Measurements from ENCODE around the gene TAF15.

Gene TAF15

DNA sequence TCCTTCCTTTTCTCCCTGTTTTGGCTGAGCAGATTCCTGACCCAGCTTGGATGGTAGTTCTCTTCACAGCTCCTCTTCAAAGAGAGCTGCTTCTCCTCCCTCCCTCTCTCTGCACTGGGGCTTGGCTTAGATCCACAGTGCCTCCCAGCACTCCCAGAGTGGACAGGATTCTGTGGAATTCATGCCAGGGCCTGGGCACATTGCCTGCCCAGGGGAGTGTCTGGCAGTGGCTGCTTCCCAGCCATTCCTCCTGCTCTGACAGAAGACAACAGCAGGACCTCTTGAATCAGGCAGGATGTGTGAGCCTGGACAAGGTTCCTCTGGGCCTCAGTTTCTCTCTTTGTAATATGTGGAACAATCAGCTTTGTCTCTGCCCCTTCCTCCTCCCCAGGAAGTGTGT is 9.3 kb upstream of the TAF15 start:
- ATAC-seq, result no peak
- H3K9me3 Mint-ChIP-seq, result no peaks in the 10 kb centered on the region
- H3K27me3 Mint-ChIP-seq, result peaks cover 37% of the 10 kb centered on the region
- H3K4me3 Mint-ChIP-seq, result no peak overlapping the region
- H3K27ac Mint-ChIP-seq, result no peak overlapping the region
- DNase-seq, result no peak
- peaks cover 47% of the 10 kb centered on the region for H3K4me1 Mint-ChIP-seq

DNA sequence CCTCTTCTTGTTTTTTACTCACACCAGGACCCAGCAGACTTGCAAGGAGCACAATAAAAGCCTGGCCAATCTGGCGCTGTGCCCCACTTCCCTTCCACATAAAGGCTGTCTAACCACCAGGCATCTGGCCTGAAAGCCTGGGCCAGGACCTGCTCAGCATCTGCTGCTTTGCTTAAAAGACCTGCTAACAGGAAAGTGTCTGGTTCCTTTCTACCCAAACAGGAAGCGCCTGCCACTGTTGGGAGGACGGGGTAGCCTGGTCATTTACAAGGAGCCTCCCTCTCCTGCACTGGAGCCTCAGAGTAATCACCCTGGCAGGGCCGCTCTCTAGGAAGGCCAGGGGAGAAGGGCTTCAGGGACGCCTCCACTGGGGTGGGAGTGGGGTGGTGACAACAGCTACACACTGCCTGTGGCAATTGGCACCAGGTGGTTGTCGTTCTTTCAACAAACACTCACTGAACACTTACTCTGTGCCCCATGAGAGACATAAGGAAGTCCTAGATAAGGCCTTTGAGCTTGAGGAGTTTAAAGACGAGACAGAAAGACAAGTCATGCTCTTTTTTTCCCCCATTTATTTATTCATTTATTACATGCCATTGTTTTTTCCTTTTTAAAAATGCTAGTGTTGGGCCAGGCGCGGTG is 7.6 kb upstream of the TAF15 start:
- ATAC-seq, result peak; percentile 21
- peaks cover 41% of the 10 kb centered on the region for H3K4me1 Mint-ChIP-seq
- H3K4me3 Mint-ChIP-seq, result peak overlapping the region; percentile 21 to 45
- peak; percentile 21 to 29 for DNase-seq
- H3K27me3 Mint-ChIP-seq, result peaks cover 20% of the 10 kb centered on the region
- no peaks in the 10 kb centered on the region for H3K9me3 Mint-ChIP-seq
- H3K27ac Mint-ChIP-seq, result peak overlapping the region; percentile 89

DNA sequence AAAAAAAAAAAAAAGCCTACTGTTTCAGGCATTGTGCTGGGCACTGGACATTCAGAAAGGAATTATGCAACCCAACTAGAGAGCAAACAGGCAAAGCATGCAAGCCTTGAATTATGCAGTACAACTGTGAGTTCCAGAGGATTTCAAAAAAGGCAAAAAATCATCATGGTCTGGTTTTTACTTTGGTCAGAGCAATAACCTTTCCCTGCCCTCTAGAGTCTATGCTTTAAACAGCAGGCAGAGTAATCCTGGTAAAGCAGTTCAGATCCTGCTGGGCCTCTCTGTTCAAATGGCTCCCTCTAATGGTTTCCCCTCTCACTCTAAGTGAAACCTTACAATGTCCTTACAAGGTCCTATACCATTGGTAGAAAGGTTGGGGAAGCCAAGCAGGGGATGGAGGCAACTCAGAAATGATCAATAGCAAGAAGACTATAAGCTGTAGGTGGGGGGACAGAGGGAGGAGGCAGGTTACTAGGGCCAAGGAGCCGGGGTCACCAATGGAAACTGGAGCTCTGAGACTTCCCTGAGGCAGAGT is 4.6 kb upstream of the TAF15 start:
- H3K4me3 Mint-ChIP-seq, result no peak overlapping the region
- peak overlapping the region in 1 of 2 donors; percentile 74 for H3K27ac Mint-ChIP-seq
- peaks cover 62% of the 10 kb centered on the region for H3K4me1 Mint-ChIP-seq
- DNase-seq (peak; percentile 54 to 62), ATAC-seq (peak; percentile 51)
- H3K9me3 Mint-ChIP-seq, result no peaks in the 10 kb centered on the region
- H3K27me3 Mint-ChIP-seq, result no peaks in the 10 kb centered on the region

DNA sequence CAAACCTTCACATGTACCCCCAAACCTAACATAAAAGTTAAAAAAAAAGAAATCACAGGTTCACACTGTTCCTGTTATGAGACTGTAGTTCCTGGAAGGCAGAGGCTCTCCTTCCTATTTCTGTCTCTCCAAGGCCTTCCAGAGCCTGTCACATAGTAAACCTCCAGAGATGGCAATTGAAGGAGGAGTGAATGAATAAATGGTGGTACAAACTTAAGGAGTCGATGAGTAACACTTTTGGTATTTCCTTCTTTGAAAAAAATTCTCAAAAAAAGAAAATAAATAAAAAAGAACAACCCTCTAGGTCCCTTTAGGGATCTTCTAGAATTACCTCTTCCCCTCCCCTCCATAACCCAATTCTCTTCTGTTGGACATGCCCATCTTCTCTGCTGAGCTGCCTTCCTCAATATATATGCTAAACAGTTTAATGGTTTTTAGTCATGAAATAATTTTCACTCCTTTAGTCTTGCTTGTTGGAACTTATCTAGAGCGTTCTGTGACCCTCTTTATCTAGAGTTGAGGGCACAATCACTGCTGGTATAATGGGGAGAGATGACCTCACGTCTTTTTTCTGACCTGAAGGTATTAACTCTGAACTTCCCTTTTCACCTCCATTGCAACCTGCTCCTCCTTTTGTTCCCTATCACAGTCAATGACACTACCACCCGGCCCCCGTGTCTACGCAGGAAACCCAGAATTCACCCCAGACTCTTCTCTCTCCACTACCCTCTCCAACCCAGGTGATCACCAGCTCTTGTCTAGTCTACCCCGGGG is 1.7 kb upstream of the TAF15 start:
- H3K4me3 Mint-ChIP-seq, result peak overlapping the region; percentile 87 to 97
- DNase-seq (no peak), ATAC-seq (no peak)
- peaks cover 51% of the 10 kb centered on the region for H3K4me1 Mint-ChIP-seq
- no peaks in the 10 kb centered on the region for H3K27me3 Mint-ChIP-seq
- H3K9me3 Mint-ChIP-seq, result no peaks in the 10 kb centered on the region
- peak overlapping the region; percentile 3 to 100 for H3K27ac Mint-ChIP-seq

DNA sequence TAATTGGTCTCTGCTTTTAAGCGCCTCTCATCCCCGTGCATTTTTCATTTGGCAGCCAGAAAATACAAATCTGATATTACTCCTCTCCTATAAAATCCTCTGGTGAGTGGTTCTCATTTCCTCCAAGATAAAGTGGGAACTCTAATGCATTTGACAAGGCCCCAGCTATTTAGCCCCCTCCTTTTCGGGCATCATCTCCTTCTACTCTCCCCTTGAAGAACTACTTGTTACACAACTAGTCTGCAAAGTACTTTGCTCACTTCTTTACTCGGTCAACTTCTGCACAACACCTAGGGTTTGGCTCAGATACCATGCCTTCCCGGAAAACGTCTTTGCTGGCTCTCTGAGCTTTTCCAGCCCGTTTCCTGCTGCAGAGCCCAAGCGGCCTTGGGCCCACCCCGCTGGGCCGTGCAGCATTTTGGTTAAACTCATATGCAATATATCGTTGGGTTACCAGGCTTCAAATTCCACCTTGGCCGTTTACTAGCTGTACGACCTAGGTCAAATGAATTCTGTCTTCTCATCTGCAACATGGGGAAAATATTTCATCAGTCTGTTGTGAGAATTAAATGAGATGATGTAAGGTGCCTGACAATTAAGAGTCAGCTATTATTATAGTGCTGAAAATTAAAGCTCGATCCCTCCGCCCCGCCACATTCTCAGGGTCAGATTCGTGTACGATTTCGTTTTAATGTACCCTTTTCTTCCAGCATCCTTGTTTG is 883 bp upstream of the TAF15 start:
- H3K27me3 Mint-ChIP-seq, result no peaks in the 10 kb centered on the region
- H3K4me3 Mint-ChIP-seq, result peak overlapping the region; percentile 87 to 97
- peak overlapping the region; percentile 98 to 100 for H3K27ac Mint-ChIP-seq
- H3K9me3 Mint-ChIP-seq, result no peaks in the 10 kb centered on the region
- DNase-seq (peak in 1 of 2 donors; percentile 25), ATAC-seq (peak; percentile 2)
- peaks cover 50% of the 10 kb centered on the region for H3K4me1 Mint-ChIP-seq

DNA sequence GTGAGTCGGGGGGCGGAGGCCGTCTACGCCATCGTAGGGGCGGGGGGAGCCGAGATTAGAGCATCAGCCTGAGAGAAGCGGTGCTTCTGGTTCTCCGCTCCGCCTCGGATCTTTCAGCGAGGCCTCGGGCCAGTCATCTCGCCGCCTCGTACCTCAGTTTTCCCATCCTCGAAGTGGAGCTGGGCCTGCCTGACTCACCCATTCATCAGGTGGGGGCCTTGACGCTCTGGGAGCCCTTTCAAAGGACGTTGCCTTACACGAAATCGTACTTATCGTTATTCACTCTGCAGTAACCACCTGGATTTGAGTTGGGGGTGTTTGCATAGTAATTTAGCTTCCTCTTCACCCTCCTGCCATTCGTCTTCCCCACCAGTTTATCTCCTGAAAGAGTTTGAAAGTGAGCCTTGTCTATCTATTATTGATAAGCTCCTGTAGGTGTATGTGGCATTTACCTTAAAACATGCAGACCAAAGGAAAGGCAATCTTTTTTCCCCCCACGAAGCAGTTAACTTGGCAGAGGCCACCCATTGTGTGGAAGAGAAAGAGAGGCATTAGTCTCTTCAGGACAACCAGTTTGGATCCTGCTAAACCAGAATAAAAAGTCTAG is 674 bp downstream of the TAF15 start:
- H3K27ac Mint-ChIP-seq, result peak overlapping the region; percentile 98 to 100
- H3K9me3 Mint-ChIP-seq, result no peaks in the 10 kb centered on the region
- H3K27me3 Mint-ChIP-seq, result no peaks in the 10 kb centered on the region
- ATAC-seq, result peak; percentile 1
- no peak for DNase-seq
- peaks cover 56% of the 10 kb centered on the region for H3K4me1 Mint-ChIP-seq
- H3K4me3 Mint-ChIP-seq, result peak overlapping the region; percentile 87 to 97

DNA sequence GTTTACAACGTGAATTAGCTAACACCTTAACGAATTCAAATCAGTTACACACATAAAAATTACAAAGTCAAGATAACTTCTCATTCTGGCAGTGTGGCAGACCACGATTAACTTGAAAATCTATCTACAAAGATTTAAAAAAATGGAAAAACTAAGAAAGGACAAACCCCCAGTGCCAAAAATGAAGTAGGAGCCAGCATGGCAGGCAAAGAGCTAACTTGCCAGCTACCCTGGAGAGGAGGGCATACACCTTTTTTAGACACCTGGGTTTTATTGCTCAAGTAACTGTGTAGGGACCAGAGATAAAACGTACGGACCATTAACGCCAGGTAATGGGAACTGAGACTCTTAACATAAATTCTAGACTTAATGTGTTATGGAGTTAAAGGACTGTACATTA is 2.5 kb downstream of the TAF15 start:
- no peak overlapping the region for H3K27ac Mint-ChIP-seq
- peaks cover 66% of the 10 kb centered on the region for H3K4me1 Mint-ChIP-seq
- H3K27me3 Mint-ChIP-seq, result no peaks in the 10 kb centered on the region
- peak overlapping the region in 1 of 2 donors; percentile 45 for H3K4me3 Mint-ChIP-seq
- H3K9me3 Mint-ChIP-seq, result no peaks in the 10 kb centered on the region
- ATAC-seq (no peak), DNase-seq (no peak)

DNA sequence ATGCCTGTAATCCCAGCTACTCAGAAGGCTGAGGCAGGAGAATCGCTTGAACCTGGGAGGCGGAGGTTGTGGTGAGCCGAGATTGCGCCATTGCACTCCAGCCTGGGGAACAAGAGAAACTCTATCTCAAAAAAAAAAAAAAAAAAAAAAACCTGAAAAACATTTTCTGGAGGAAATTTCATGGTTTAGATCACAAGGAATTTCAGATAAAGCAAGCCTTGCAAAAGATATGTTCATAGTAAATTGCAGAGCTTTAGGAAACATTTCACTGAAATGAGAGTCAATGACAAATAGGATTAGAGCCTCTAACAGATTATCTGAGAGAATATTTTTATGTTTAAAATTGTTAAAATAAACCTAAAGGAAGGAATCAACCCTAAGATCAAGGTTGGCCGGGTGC is 3.2 kb downstream of the TAF15 start:
- Mint-ChIP-seq H3K4me3 (peak overlapping the region in 1 of 2 donors; percentile 2), H3K27ac (peak overlapping the region in 1 of 2 donors; percentile 54), H3K9me3 (no peaks in the 10 kb centered on the region), H3K4me1 (peaks cover 59% of the 10 kb centered on the region), H3K27me3 (no peaks in the 10 kb centered on the region)
- no peak for ATAC-seq
- no peak for DNase-seq

DNA sequence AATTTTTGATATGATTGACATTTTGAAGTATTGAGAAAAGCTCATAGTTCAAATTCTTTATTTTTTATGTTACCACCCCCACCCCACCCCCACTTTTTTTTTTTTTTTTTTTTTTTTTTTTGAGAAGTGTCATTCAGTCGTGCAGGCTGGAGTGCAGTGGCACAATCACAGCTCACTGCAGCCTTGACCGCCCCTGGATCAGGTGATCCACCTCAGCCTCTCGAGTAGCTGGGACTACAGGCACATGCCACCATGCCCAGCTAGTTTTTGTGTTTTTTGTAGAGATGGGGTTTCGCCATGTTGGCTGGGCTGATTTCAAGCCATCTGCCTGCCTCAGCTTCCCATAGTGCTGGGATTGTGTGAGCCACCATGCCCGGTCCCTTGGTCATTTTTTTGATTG is 7.4 kb downstream of the TAF15 start:
- ATAC-seq, result no peak
- H3K27me3 Mint-ChIP-seq, result no peaks in the 10 kb centered on the region
- no peak for DNase-seq
- peaks cover 54% of the 10 kb centered on the region for H3K4me1 Mint-ChIP-seq
- H3K4me3 Mint-ChIP-seq, result no peak overlapping the region
- no peaks in the 10 kb centered on the region for H3K9me3 Mint-ChIP-seq
- no peak overlapping the region for H3K27ac Mint-ChIP-seq

DNA sequence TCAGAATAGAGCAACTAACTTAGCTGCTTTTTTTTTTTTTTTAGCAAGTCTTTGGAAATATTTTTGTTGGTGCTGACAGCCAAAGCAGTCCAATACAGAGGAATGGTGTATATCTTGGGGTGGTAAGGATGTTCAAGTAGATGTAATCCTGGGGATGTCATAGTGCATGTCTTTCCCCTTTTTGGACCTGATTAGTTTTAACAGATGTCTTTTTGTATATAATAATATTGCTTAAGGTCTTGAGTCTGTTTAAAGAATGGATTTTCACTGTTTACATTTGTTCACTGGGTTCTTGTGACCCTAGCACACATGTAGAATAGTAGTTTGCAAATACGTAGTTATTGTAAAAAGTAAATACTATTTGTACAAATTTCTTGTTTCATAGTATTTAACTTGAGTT is 7.9 kb downstream of the TAF15 start:
- ATAC-seq (no peak), DNase-seq (no peak)
- Mint-ChIP-seq H3K9me3 (no peaks in the 10 kb centered on the region), H3K27me3 (no peaks in the 10 kb centered on the region), H3K4me1 (peaks cover 50% of the 10 kb centered on the region), H3K4me3 (no peak overlapping the region), H3K27ac (no peak overlapping the region)

DNA sequence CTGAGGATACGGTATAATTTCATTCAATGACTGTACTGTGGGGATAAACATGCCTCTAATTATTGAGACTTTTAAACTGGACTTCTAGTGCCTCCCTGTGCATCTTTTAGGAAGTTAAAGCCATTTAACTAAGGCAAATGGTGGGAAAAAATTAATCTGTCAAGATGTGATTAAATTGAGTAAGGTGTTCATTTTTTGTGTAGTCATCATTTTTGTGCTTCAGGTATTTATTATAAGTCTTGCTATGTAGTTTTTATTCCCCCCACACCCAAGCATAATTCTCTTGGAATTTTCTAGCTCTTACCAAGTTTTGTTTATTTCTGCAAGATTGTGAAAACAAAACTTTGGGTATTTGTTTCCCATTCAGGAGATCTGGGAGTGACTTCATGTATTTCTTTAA is 10.2 kb downstream of the TAF15 start:
- H3K9me3 Mint-ChIP-seq, result no peaks in the 10 kb centered on the region
- H3K4me1 Mint-ChIP-seq, result peaks cover 40% of the 10 kb centered on the region
- no peaks in the 10 kb centered on the region for H3K27me3 Mint-ChIP-seq
- DNase-seq (no peak), ATAC-seq (no peak)
- H3K27ac Mint-ChIP-seq, result no peak overlapping the region
- H3K4me3 Mint-ChIP-seq, result no peak overlapping the region

DNA sequence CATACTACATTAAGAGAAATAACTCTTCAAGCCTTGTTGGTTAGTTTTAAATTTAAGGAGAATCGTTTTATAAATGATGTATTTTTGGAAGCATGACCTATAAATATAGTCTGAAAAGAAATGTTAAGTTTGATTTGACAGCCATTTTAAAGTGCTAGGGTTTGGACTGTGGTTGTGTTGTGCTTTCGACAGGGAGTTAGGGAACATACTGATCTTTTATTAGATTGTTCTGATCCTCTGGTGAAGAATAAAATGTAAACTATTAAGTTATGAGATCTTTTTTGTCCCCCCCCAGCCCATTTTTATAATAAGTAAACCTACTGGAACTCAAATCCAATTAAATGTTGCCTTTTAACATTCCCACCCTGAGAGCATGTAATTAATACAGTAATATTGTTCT is 12.0 kb downstream of the TAF15 start:
- DNase-seq (no peak), ATAC-seq (no peak)
- Mint-ChIP-seq H3K27ac (no peak overlapping the region), H3K27me3 (no peaks in the 10 kb centered on the region), H3K4me3 (no peak overlapping the region), H3K9me3 (no peaks in the 10 kb centered on the region), H3K4me1 (peaks cover 22% of the 10 kb centered on the region)

DNA sequence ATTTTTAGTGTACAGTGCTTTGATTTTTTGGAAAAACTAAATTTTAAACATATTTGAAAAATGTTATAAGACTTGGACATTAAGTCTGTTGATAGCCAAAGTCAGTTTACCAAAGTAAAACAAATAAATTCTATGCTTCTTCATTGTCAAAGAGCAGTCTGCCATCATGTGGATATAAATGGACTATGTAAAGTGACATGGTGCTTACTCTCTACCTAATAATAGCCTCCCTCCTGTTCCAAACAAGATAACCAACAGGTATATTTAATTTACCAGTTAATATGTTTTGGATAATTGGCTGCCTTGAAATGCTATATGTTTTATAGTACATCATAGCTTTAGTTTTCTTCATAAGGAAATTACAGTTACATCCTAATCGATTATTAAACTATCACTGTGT is 15.9 kb downstream of the TAF15 start:
- no peak for DNase-seq
- Mint-ChIP-seq H3K27me3 (no peaks in the 10 kb centered on the region), H3K4me3 (no peak overlapping the region), H3K4me1 (peaks cover 14% of the 10 kb centered on the region), H3K9me3 (no peaks in the 10 kb centered on the region), H3K27ac (no peak overlapping the region)
- no peak for ATAC-seq

DNA sequence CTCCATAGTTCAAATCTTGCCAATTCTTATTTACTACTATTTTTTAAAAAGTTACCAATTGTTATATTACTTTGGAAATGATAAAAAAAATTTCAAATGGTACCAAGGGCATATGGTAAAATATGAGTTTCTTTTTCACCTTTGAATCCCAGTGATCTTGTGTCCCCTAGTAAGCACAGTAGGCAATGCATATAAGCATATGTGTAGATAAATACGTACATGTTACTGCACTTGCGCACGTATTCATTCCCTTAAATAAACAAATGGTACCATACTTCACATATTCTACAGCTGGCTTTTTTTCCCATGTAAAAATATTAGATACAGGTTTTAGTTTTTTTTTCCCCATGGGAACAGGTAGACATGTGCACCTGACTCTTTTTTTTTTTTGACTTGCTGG is 31.8 kb downstream of the TAF15 start:
- Mint-ChIP-seq H3K4me1 (peaks cover 6% of the 10 kb centered on the region), H3K9me3 (no peaks in the 10 kb centered on the region), H3K4me3 (no peak overlapping the region), H3K27me3 (no peaks in the 10 kb centered on the region), H3K27ac (peak overlapping the region in 1 of 2 donors; percentile 78)
- no peak for ATAC-seq
- no peak for DNase-seq

DNA sequence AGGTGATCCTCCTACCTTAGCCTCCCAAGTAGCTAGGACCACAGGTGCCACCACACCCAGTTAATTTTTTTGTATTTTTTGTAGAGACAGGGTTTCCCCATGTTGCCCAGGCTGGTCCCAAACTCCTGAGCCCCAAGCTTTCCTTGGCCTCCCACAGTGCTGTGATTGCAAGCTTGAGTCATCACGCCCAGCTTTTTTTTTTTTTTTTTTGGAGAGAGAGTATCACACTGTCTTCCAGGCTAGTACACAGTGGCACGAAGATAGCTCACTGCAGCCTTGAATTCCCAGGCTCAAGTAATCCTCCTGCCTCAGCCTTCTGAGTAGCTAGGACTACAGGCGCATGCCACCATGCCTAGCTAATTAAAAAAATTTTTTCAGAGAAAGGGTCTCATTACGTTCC is 32.2 kb downstream of the TAF15 start:
- DNase-seq (no peak), ATAC-seq (no peak)
- no peaks in the 10 kb centered on the region for H3K27me3 Mint-ChIP-seq
- H3K4me1 Mint-ChIP-seq, result peaks cover 6% of the 10 kb centered on the region
- no peak overlapping the region for H3K4me3 Mint-ChIP-seq
- peak overlapping the region in 1 of 2 donors; percentile 78 for H3K27ac Mint-ChIP-seq
- no peaks in the 10 kb centered on the region for H3K9me3 Mint-ChIP-seq

Measured in stimulated activated naive CD8-positive, alpha-beta T cell treated with anti-CD3 and anti-CD28 coated beads, Interleukin-15, amount 100 ng/mL, for 72 hours (primary cell).